C4-2B (cell line): ENCODE measurements around the gene PROSER3.

Experiments
- ZFX ChIP-seq: fragments of 450-650 bp; IDR thresholded peaks from 2 replicates; pipeline ENCODE4 v1.6.1; 2017
- TF ChIP-seq, protein P1 (sequence below): fragments of 450-650 bp; conservative IDR thresholded peaks from 2 replicates; pipeline ENCODE4 v1.5.1; 2017; ENCODE audit warnings: mild to moderate bottlenecking

DNA sequence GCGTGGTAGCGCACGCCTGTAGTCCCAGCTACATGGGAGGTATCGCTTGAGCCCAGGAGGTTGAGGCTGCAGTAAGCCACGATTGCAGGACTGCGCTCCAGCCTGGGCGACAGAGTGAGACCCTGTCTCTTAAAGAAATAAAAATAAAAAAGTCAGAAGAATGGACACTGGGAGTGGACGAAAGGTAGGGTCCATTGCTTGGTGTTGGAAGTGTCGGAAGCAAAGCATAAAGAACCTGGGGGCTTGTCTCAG is 17.0 kb downstream of the PROSER3 start:
- TF ChIP-seq, protein P1, sequence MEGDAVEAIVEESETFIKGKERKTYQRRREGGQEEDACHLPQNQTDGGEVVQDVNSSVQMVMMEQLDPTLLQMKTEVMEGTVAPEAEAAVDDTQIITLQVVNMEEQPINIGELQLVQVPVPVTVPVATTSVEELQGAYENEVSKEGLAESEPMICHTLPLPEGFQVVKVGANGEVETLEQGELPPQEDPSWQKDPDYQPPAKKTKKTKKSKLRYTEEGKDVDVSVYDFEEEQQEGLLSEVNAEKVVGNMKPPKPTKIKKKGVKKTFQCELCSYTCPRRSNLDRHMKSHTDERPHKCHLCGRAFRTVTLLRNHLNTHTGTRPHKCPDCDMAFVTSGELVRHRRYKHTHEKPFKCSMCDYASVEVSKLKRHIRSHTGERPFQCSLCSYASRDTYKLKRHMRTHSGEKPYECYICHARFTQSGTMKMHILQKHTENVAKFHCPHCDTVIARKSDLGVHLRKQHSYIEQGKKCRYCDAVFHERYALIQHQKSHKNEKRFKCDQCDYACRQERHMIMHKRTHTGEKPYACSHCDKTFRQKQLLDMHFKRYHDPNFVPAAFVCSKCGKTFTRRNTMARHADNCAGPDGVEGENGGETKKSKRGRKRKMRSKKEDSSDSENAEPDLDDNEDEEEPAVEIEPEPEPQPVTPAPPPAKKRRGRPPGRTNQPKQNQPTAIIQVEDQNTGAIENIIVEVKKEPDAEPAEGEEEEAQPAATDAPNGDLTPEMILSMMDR: no peak
- TF ChIP-seq ZFX: no peak
